Ishikawa (cell line): ENCODE measurements around the gene EML3.

ENCODE experiments used
- CEBPB ChIP-seq: IDR thresholded peaks from 2 replicates; pipeline ENCODE4 v1.6.1; 2012
- CREB1 ChIP-seq: IDR thresholded peaks from 2 replicates; pipeline ENCODE4 v1.6.1; 2012; ENCODE audit warnings: low read depth
- EGR1 ChIP-seq: IDR thresholded peaks from 2 replicates; pipeline ENCODE4 v1.6.1; 2012
- EP300 ChIP-seq: IDR thresholded peaks from 2 replicates; pipeline ENCODE4 v1.6.1; 2012; ENCODE audit warnings: borderline replicate concordance
- FOXM1 ChIP-seq: IDR thresholded peaks from 2 replicates; pipeline ENCODE4 v1.6.1; 2012; ENCODE audit warnings: low read depth, borderline replicate concordance
- RAD21 ChIP-seq: IDR thresholded peaks from 2 replicates; pipeline ENCODE4 v1.6.1; 2012; ENCODE audit warnings: low read depth
- TAF1 ChIP-seq: IDR thresholded peaks from 2 replicates; pipeline ENCODE4 v1.6.1; 2012; ENCODE audit warnings: low read depth, mild to moderate bottlenecking
- TCF12 ChIP-seq: IDR thresholded peaks from 2 replicates; pipeline ENCODE4 v1.6.1; 2012; ENCODE audit warnings: low read depth
- TEAD4 ChIP-seq: IDR thresholded peaks from 2 replicates; pipeline ENCODE4 v1.6.1; 2012
- YY1 ChIP-seq: IDR thresholded peaks from 2 replicates; pipeline ENCODE4 v1.6.1; 2012; ENCODE audit warnings: low read depth
- ZBTB7A ChIP-seq: IDR thresholded peaks from 2 replicates; pipeline ENCODE4 v1.6.1; 2012; ENCODE audit warnings: low read depth
- TF ChIP-seq, protein P1 (sequence below): IDR thresholded peaks from 2 replicates; pipeline ENCODE4 v1.6.1; 2012; ENCODE audit warnings: low read depth, mild to moderate bottlenecking
- TF ChIP-seq, protein P2 (sequence below): IDR thresholded peaks from 2 replicates; pipeline ENCODE4 v1.6.1; 2012
- TF ChIP-seq, protein P3 (sequence below): IDR thresholded peaks from 2 replicates; pipeline ENCODE4 v1.6.1; 2012

DNA sequence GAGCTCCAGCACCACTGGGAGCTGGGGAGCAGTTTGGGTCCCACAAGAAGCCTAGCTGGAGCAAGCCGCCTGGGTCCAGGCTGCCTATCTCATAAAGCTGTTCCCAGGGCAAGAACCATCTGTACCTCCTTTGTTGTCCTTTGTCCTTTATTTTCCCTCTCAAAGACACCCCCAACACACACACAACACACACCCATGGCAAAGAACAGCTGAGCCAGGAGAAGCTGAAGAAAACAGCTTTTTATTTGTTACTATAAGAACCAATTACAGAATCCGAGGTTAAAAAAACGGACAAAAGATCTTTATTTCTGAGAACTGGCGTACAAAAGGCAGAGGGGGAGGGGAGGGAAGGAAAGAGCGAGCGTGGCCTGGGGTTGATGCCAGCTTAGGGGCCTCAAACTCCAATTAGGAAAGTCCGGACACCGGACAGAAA is 19.6 kb downstream of the EML3 start:
- TF ChIP-seq, protein P1, sequence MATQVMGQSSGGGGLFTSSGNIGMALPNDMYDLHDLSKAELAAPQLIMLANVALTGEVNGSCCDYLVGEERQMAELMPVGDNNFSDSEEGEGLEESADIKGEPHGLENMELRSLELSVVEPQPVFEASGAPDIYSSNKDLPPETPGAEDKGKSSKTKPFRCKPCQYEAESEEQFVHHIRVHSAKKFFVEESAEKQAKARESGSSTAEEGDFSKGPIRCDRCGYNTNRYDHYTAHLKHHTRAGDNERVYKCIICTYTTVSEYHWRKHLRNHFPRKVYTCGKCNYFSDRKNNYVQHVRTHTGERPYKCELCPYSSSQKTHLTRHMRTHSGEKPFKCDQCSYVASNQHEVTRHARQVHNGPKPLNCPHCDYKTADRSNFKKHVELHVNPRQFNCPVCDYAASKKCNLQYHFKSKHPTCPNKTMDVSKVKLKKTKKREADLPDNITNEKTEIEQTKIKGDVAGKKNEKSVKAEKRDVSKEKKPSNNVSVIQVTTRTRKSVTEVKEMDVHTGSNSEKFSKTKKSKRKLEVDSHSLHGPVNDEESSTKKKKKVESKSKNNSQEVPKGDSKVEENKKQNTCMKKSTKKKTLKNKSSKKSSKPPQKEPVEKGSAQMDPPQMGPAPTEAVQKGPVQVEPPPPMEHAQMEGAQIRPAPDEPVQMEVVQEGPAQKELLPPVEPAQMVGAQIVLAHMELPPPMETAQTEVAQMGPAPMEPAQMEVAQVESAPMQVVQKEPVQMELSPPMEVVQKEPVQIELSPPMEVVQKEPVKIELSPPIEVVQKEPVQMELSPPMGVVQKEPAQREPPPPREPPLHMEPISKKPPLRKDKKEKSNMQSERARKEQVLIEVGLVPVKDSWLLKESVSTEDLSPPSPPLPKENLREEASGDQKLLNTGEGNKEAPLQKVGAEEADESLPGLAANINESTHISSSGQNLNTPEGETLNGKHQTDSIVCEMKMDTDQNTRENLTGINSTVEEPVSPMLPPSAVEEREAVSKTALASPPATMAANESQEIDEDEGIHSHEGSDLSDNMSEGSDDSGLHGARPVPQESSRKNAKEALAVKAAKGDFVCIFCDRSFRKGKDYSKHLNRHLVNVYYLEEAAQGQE: no peak
- TF ChIP-seq YY1: no peak
- no peak for TF ChIP-seq CEBPB
- TF ChIP-seq RAD21: no peak
- TF ChIP-seq, protein P2, sequence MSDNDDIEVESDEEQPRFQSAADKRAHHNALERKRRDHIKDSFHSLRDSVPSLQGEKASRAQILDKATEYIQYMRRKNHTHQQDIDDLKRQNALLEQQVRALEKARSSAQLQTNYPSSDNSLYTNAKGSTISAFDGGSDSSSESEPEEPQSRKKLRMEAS: no peak
- TF ChIP-seq CREB1: no peak
- no peak for TF ChIP-seq TAF1
- TF ChIP-seq EP300: no peak
- TF ChIP-seq, protein P3, sequence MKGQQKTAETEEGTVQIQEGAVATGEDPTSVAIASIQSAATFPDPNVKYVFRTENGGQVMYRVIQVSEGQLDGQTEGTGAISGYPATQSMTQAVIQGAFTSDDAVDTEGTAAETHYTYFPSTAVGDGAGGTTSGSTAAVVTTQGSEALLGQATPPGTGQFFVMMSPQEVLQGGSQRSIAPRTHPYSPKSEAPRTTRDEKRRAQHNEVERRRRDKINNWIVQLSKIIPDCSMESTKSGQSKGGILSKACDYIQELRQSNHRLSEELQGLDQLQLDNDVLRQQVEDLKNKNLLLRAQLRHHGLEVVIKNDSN: no peak
- no peak for TF ChIP-seq EGR1
- TF ChIP-seq TCF12: no peak
- no peak for TF ChIP-seq FOXM1
- no peak for TF ChIP-seq ZBTB7A
- TF ChIP-seq TEAD4: no peak
